ENCODE data around the gene SLFNL1.

SLFNL1 gene

GRCh38 chr1:40985161-40985560, 36.4 kb downstream of the SLFNL1 start:
- no peak for DNase-seq

- no peak for DNase-seq
Measured at GRCh38 chr1:40984531-40984930, 37.0 kb downstream of the SLFNL1 start.

- no peak for DNase-seq
Measured at GRCh38 chr1:40984066-40984465, 37.5 kb downstream of the SLFNL1 start.

GRCh38 chr1:40983286-40983685, 38.2 kb downstream of the SLFNL1 start:
- no peak for DNase-seq

GRCh38 chr1:40982721-40983120, 38.8 kb downstream of the SLFNL1 start:
- DNase-seq, result no peak

- DNase-seq, result no peak
Measured at GRCh38 chr1:40981691-40982448, 39.7 kb downstream of the SLFNL1 start.

- no peak for DNase-seq
Measured at GRCh38 chr1:40980453-40981121, 40.9 kb downstream of the SLFNL1 start.

GRCh38 chr1:40980068-40980452, 41.5 kb downstream of the SLFNL1 start:
- DNase-seq, result no peak

GRCh38 chr1:40979241-40980067, 42.1 kb downstream of the SLFNL1 start, which contains the start of gene CTPS1:
Gene CTPS1, plus strand, starts transcription at chr1:40979696. Its CDS starts 3,595 bp downstream, at chr1:40983291.
- peak; percentile 94 for DNase-seq

GRCh38 chr1:40978886-40979240, 42.7 kb downstream of the SLFNL1 start:
- DNase-seq, result no peak

GRCh38 chr1:40977716-40978115, 43.8 kb downstream of the SLFNL1 start:
- DNase-seq, result no peak

GRCh38 chr1:40976952-40977690, 44.4 kb downstream of the SLFNL1 start:
- no peak for DNase-seq

GRCh38 chr1:40974945-40975344, 46.6 kb downstream of the SLFNL1 start:
- DNase-seq, result no peak

GRCh38 chr1:40973912-40974311, 47.6 kb downstream of the SLFNL1 start:
- DNase-seq, result no peak

- DNase-seq, result no peak
Measured at GRCh38 chr1:40971966-40972365, 49.6 kb downstream of the SLFNL1 start.

GRCh38 chr1:40969445-40969844, 52.1 kb downstream of the SLFNL1 start:
- no peak for DNase-seq

GRCh38 chr1:40966417-40966816, 55.1 kb downstream of the SLFNL1 start:
- no peak for DNase-seq
